ENCODE results near the gene SLC12A7. TPM values are rescaled to one million over a fixed set of nuclear protein-coding genes. Genes with fewer than 3 reads are reported as not detected.
A peak's percentile ranks its signal among the peaks of the same experiment; 100 is the strongest.

Gene SLC12A7
- total and polyA plus RNA-seq, 2 of the 13 experiments (the other 11 are each of a cell fraction or from before 2014, with no cell fraction given) = 14.0 to 18.5 TPM

- 0 out of 2 replicates have a peak, but pooled peaks have one; percentile 49 for TF ChIP-seq POGK (CRISPR knock-in tag; conservative IDR thresholded peaks at IDR 0.05)
- TF ChIP-seq HNRNPK (IDR thresholded peaks at IDR 0.05; ENCODE audit: low read depth, low read length, poor library complexity, severe bottlenecking) = no peak
- TF ChIP-seq NFIB (CRISPR knock-in tag; IDR thresholded peaks at IDR 0.05; ENCODE audit: borderline replicate concordance) = no peak; the same call in 1 of the 2 replicates
- peak; percentile 48; the same call in 1 of the 2 replicates for TF ChIP-seq ZNF605 (CRISPR knock-in tag; IDR thresholded peaks at IDR 0.05)
- peak; percentile 26; the same call in 1 of the 2 replicates for TF ChIP-seq ELF1 (CRISPR knock-in tag; IDR thresholded peaks at IDR 0.05)
- TF ChIP-seq ZNF30 (CRISPR knock-in tag; IDR thresholded peaks at IDR 0.05) = 0 out of 2 replicates have a peak, but pooled peaks have one; percentile 7
- peak; percentile 49; the same call in 1 of the 2 replicates for TF ChIP-seq ZNF430 (CRISPR knock-in tag; IDR thresholded peaks at IDR 0.05)
- TF ChIP-seq DMTF1 (CRISPR knock-in tag; IDR thresholded peaks at IDR 0.05) = 0 out of 2 replicates have a peak, but pooled peaks have one; percentile 53
- TF ChIP-seq YEATS4 (CRISPR knock-in tag; IDR thresholded peaks at IDR 0.05; ENCODE audit: borderline replicate concordance) = 0 out of 2 replicates have a peak, but pooled peaks have one; percentile 54
- no peak for TF ChIP-seq CEBPZ (IDR thresholded peaks at IDR 0.05; ENCODE audit: low read length)
- peak; percentile 27; the same call in 1 of the 2 replicates for TF ChIP-seq ZNF609 (CRISPR knock-in tag; IDR thresholded peaks at IDR 0.05; ENCODE audit: borderline replicate concordance)
- TF ChIP-seq DMAP1 (CRISPR knock-in tag; IDR thresholded peaks at IDR 0.05) = no peak; the same call in 1 of the 2 replicates
- TF ChIP-seq BCL6 (CRISPR knock-in tag; IDR thresholded peaks at IDR 0.05) = peak; percentile 54
- peak; percentile 91 for TF ChIP-seq PHF21A (CRISPR knock-in tag; IDR thresholded peaks at IDR 0.05)
- TF ChIP-seq SAFB2 (CRISPR knock-in tag; IDR thresholded peaks at IDR 0.05; ENCODE audit: borderline replicate concordance, low read depth) = no peak
Observed at GRCh38 chr5:1105350-1106265, 6.3 kb downstream of the SLC12A7 start (continued).
